ENCODE results near the gene PTP4A2.

Gene PTP4A2

GRCh38 chr1:31867546-31867945 is 70.6 kb downstream of the PTP4A2 start:
- DNase-seq = no peak
- intact Hi-C loops (cut with DNase I) = no loop called here

GRCh38 chr1:31866450-31867032 is 71.6 kb downstream of the PTP4A2 start:
- intact Hi-C loops (cut with DNase I) = no loop called here

GRCh38 chr1:31865728-31866449 is 72.3 kb downstream of the PTP4A2 start:
- intact Hi-C loops (cut with DNase I) = no loop called here
- DNase-seq = no peak

More at GRCh38 chr1:31866450-31867032, 71.6 kb downstream of the PTP4A2 start:
- DNase-seq = no peak

- intact Hi-C loops (cut with DNase I) = no loop called here
- DNase-seq = no peak
These were observed 76.1 kb downstream of the PTP4A2 start for GRCh38 chr1:31862071-31862470.

GRCh38 chr1:31861346-31861745 is 76.8 kb downstream of the PTP4A2 start:
- intact Hi-C loops (cut with DNase I) = no loop called here
- DNase-seq = no peak

- intact Hi-C loops (cut with DNase I) = no loop called here
- DNase-seq = peak in 8 of 10 donors; percentile 24 to 89 (median 45)
These were observed 77.6 kb downstream of the PTP4A2 start for GRCh38 chr1:31860581-31860980.

GRCh38 chr1:31859719-31860118 is 78.4 kb downstream of the PTP4A2 start:
- DNase-seq = no peak
- intact Hi-C loops (cut with DNase I) = no loop called here

- no peak for DNase-seq
- intact Hi-C loops (cut with DNase I) = no loop called here
These were observed 79.1 kb downstream of the PTP4A2 start for GRCh38 chr1:31859044-31859443.

- intact Hi-C loops (cut with DNase I) = no loop called here
These were observed 80.3 kb downstream of the PTP4A2 start for GRCh38 chr1:31857863-31858262.

More at GRCh38 chr1:31857863-31858262, 80.3 kb downstream of the PTP4A2 start:
- DNase-seq = no peak

Measured in posterior cingulate gyrus (tissue), 11 donors.